Calu3 (cell line): ENCODE results near the gene C4orf17. TPM values are rescaled to one million over a fixed set of nuclear protein-coding genes. Genes with fewer than 3 reads are reported as not detected.
"Not testable (repeated sequence)": the region's sequence is repeated elsewhere in the genome, so short reads cannot be mapped to it uniquely, and the experiment has no call there.

Experiments
- BruUV-seq: library from RNA; stranded (reverse); fragments of 400-500 nt; replicated peaks from 2 replicates; lab custom pipeline; 2021; lab: Mats Ljungman, UMichigan
- CTCF ChIA-PET: fragments of 300-600 bp; sonication (Branson Sonifier 250); formaldehyde crosslinking; loops from one replicate; lab custom pipeline; 2022; ENCODE audit warnings: antibody characterized with exemption; lab: Charles Lee
- DNase-seq: peaks from one replicate; pipeline ENCODE4 v3.0.0; 2022
- H3K27ac Mint-ChIP-seq: one replicate; pipeline ENCODE4 v1.8.0; 2022; ENCODE audit warnings: mixed read lengths; ENCODE audit not compliant: unreplicated experiment
- H3K27me3 Mint-ChIP-seq: one replicate; pipeline ENCODE4 v1.8.0; 2022; ENCODE audit warnings: mixed read lengths; ENCODE audit not compliant: unreplicated experiment
- H3K36me3 Mint-ChIP-seq: one replicate; pipeline ENCODE4 v1.8.0; 2022; ENCODE audit warnings: mild to moderate bottlenecking, moderate library complexity, mixed read lengths; ENCODE audit not compliant: insufficient read depth, unreplicated experiment
- H3K4me1 Mint-ChIP-seq: one replicate; pipeline ENCODE4 v1.8.0; 2022; ENCODE audit warnings: mild to moderate bottlenecking, low read depth, mixed read lengths; ENCODE audit not compliant: unreplicated experiment
- H3K4me3 Mint-ChIP-seq: one replicate; pipeline ENCODE4 v1.8.0; 2022; ENCODE audit warnings: mild to moderate bottlenecking, low read depth, moderate library complexity, mixed read lengths; ENCODE audit not compliant: unreplicated experiment
- H3K9me3 Mint-ChIP-seq: one replicate; pipeline ENCODE4 v1.8.0; 2022; ENCODE audit warnings: low read depth, mixed read lengths; ENCODE audit not compliant: unreplicated experiment
- CTCF ChIP-seq: fragments of 200-600 bp; IDR thresholded peaks from one replicate; pipeline ENCODE4 v1.8.0; 2022; ENCODE audit warnings: antibody characterized with exemption; ENCODE audit not compliant: unreplicated experiment
- intact Hi-C: fragments of 100-400 bp; cut with micrococcal nuclease; formaldehyde crosslinking; loops from one replicate; pipeline ENCODE4 v1.10.0; 2022; ENCODE audit not compliant: unreplicated experiment
- total RNA-seq: library from RNA; stranded (reverse); gene quantifications from 2 replicates; pipeline ENCODE4 v1.2.3, GENCODE V29; 2022

Gene C4orf17
- total RNA-seq, 1 experiment from 2014 or later = not detected

GRCh38 chr4:99473131-99473530 lies 37.7 kb upstream of the C4orf17 start:
- H3K27me3 Mint-ChIP-seq = no peaks in the 10 kb centered on the region
- H3K27ac Mint-ChIP-seq = no peak overlapping the region
- H3K4me1 Mint-ChIP-seq = peaks cover 8% of the 10 kb centered on the region
- no peak for DNase-seq
- CTCF ChIA-PET = interaction anchor here (0.7 kb wide), 1 partner anchor 62 kb away, joined by 3 read pairs; no protein-coding TSS in a partner anchor
- no peaks in the 10 kb centered on the region for H3K9me3 Mint-ChIP-seq
- H3K4me3 Mint-ChIP-seq = no peak overlapping the region
- no peaks in the 10 kb centered on the region for H3K36me3 Mint-ChIP-seq
- intact Hi-C loops = no loop called here
- BruUV-seq = no TSS peak
- no peak for TF ChIP-seq CTCF

GRCh38 chr4:99483636-99484035 lies 27.2 kb upstream of the C4orf17 start:
- CTCF ChIA-PET = interaction anchor here (0.6 kb wide), 1 partner anchor 128 kb away, joined by 5 read pairs; no protein-coding TSS in a partner anchor
- no peak for DNase-seq
- no peak for TF ChIP-seq CTCF
- intact Hi-C loops = no loop called here
- BruUV-seq = no TSS peak
- no peaks in the 10 kb centered on the region for H3K27me3 Mint-ChIP-seq
- peaks cover 7% of the 10 kb centered on the region for H3K9me3 Mint-ChIP-seq
- H3K4me1 Mint-ChIP-seq = no peaks in the 10 kb centered on the region
- H3K4me3 Mint-ChIP-seq = no peak overlapping the region
- no peaks in the 10 kb centered on the region for H3K36me3 Mint-ChIP-seq
- no peak overlapping the region for H3K27ac Mint-ChIP-seq

GRCh38 chr4:99485212-99485611 lies 25.6 kb upstream of the C4orf17 start:
- H3K27ac Mint-ChIP-seq = no peak overlapping the region
- no TSS peak for BruUV-seq
- CTCF ChIA-PET = no interaction called here
- H3K4me1 Mint-ChIP-seq = no peaks in the 10 kb centered on the region
- no peaks in the 10 kb centered on the region for H3K27me3 Mint-ChIP-seq
- H3K9me3 Mint-ChIP-seq = peaks cover 7% of the 10 kb centered on the region
- no peak for DNase-seq
- no peak overlapping the region for H3K4me3 Mint-ChIP-seq
- intact Hi-C loops = no loop called here
- TF ChIP-seq CTCF = no peak
- no peaks in the 10 kb centered on the region for H3K36me3 Mint-ChIP-seq

GRCh38 chr4:99486648-99487047 lies 24.2 kb upstream of the C4orf17 start:
- CTCF ChIA-PET, H3K9me3 Mint-ChIP-seq, DNase-seq, BruUV-seq, H3K4me3 Mint-ChIP-seq, H3K27ac Mint-ChIP-seq, H3K27me3 Mint-ChIP-seq, intact Hi-C loops, H3K4me1 Mint-ChIP-seq, H3K36me3 Mint-ChIP-seq: not testable (repeated sequence)

GRCh38 chr4:99490286-99490685 lies 20.5 kb upstream of the C4orf17 start:
- H3K4me1 Mint-ChIP-seq = no peaks in the 10 kb centered on the region
- CTCF ChIA-PET = no interaction called here
- BruUV-seq = no TSS peak
- H3K27me3 Mint-ChIP-seq = no peaks in the 10 kb centered on the region
- no peak for TF ChIP-seq CTCF
- H3K9me3 Mint-ChIP-seq = peaks cover 6% of the 10 kb centered on the region
- intact Hi-C loops = no loop called here
- H3K36me3 Mint-ChIP-seq = no peaks in the 10 kb centered on the region
- no peak overlapping the region for H3K27ac Mint-ChIP-seq
- no peak overlapping the region for H3K4me3 Mint-ChIP-seq
- no peak for DNase-seq
